ENCODE data around the gene LIMK2.
"Not testable (repeated sequence)": the region's sequence is repeated elsewhere in the genome, so short reads cannot be mapped to it uniquely, and the experiment has no call there.

LIMK2 gene

GRCh38 chr22:31300896-31301295, 88.8 kb downstream of the LIMK2 start:
- H3K27ac ChIP-seq (ENCODE audit: low read depth in 2 of 2, low read length in 2 of 2) = no peak overlapping the region
- H3K27me3 ChIP-seq (ENCODE audit: control insufficient read depth in 2 of 2, insufficient read depth in 2 of 2, low read length in 2 of 2) = no peaks in the 10 kb centered on the region
- H3K4me1 ChIP-seq (ENCODE audit: control insufficient read depth in 2 of 2, insufficient read depth in 2 of 2, low read length in 2 of 2) = peaks cover 7 to 18% of the 10 kb centered on the region in 2 donors
- H3K4me3 ChIP-seq (ENCODE audit: low read length in 2 of 2) = no peak overlapping the region
- no peak overlapping the region for H3K9ac ChIP-seq (ENCODE audit: low read depth in 1 of 2, low read length in 2 of 2)
- H3K36me3 ChIP-seq (ENCODE audit: control insufficient read depth in 2 of 2, insufficient read depth in 2 of 2, low read length in 2 of 2) = no peaks in the 10 kb centered on the region
- no peaks in the 10 kb centered on the region for H3K9me3 ChIP-seq (ENCODE audit: control insufficient read depth in 2 of 2, low read length in 2 of 2)

- Histone ChIP-seq H3K9ac (ENCODE audit: low read depth in 1 of 2, low read length in 2 of 2) (no peak overlapping the region), H3K36me3 (ENCODE audit: control insufficient read depth in 2 of 2, insufficient read depth in 2 of 2, low read length in 2 of 2) (no peaks in the 10 kb centered on the region), H3K4me3 (ENCODE audit: low read length in 2 of 2) (no peak overlapping the region), H3K27ac (ENCODE audit: low read depth in 2 of 2, low read length in 2 of 2) (no peak overlapping the region), H3K4me1 (ENCODE audit: control insufficient read depth in 2 of 2, insufficient read depth in 2 of 2, low read length in 2 of 2) (peaks cover 0 to 7% of the 10 kb centered on the region in 2 donors), H3K27me3 (ENCODE audit: control insufficient read depth in 2 of 2, insufficient read depth in 2 of 2, low read length in 2 of 2) (no peaks in the 10 kb centered on the region), H3K9me3 (ENCODE audit: control insufficient read depth in 2 of 2, low read length in 2 of 2) (no peaks in the 10 kb centered on the region)
These were observed 89.9 kb downstream of the LIMK2 start for GRCh38 chr22:31302006-31302405.

GRCh38 chr22:31302537-31302936, 90.4 kb downstream of the LIMK2 start:
- H3K27me3 ChIP-seq (ENCODE audit: control insufficient read depth in 2 of 2, insufficient read depth in 2 of 2, low read length in 2 of 2) = no peaks in the 10 kb centered on the region
- no peak overlapping the region for H3K27ac ChIP-seq (ENCODE audit: low read depth in 2 of 2, low read length in 2 of 2)
- H3K9ac ChIP-seq (ENCODE audit: low read depth in 1 of 2, low read length in 2 of 2) = no peak overlapping the region
- H3K4me1 ChIP-seq (ENCODE audit: control insufficient read depth in 2 of 2, insufficient read depth in 2 of 2, low read length in 2 of 2) = peaks cover 0 to 4% of the 10 kb centered on the region in 2 donors
- H3K9me3 ChIP-seq (ENCODE audit: control insufficient read depth in 2 of 2, low read length in 2 of 2) = no peaks in the 10 kb centered on the region
- H3K4me3 ChIP-seq (ENCODE audit: low read length in 2 of 2) = no peak overlapping the region
- no peaks in the 10 kb centered on the region for H3K36me3 ChIP-seq (ENCODE audit: control insufficient read depth in 2 of 2, insufficient read depth in 2 of 2, low read length in 2 of 2)

GRCh38 chr22:31305194-31305593, 93.1 kb downstream of the LIMK2 start:
- Histone ChIP-seq H3K9me3 (ENCODE audit: control insufficient read depth in 2 of 2, low read length in 2 of 2) (no peaks in the 10 kb centered on the region), H3K36me3 (ENCODE audit: control insufficient read depth in 2 of 2, insufficient read depth in 2 of 2, low read length in 2 of 2) (no peaks in the 10 kb centered on the region), H3K27ac (ENCODE audit: low read depth in 2 of 2, low read length in 2 of 2) (no peak overlapping the region), H3K4me1 (ENCODE audit: control insufficient read depth in 2 of 2, insufficient read depth in 2 of 2, low read length in 2 of 2) (peaks cover 0 to 4% of the 10 kb centered on the region in 2 donors), H3K9ac (ENCODE audit: low read depth in 1 of 2, low read length in 2 of 2) (no peak overlapping the region), H3K27me3 (ENCODE audit: control insufficient read depth in 2 of 2, insufficient read depth in 2 of 2, low read length in 2 of 2) (no peaks in the 10 kb centered on the region), H3K4me3 (ENCODE audit: low read length in 2 of 2) (no peak overlapping the region)

GRCh38 chr22:31308181-31308580, 96.1 kb downstream of the LIMK2 start:
- H3K27me3 ChIP-seq (ENCODE audit: control insufficient read depth in 2 of 2, insufficient read depth in 2 of 2, low read length in 2 of 2) = no peaks in the 10 kb centered on the region
- no peaks in the 10 kb centered on the region for H3K9me3 ChIP-seq (ENCODE audit: control insufficient read depth in 2 of 2, low read length in 2 of 2)
- H3K36me3 ChIP-seq (ENCODE audit: control insufficient read depth in 2 of 2, insufficient read depth in 2 of 2, low read length in 2 of 2) = no peaks in the 10 kb centered on the region
- H3K27ac ChIP-seq (ENCODE audit: low read depth in 2 of 2, low read length in 2 of 2) = no peak overlapping the region
- H3K4me1 ChIP-seq (ENCODE audit: control insufficient read depth in 2 of 2, insufficient read depth in 2 of 2, low read length in 2 of 2) = no peaks in the 10 kb centered on the region
- no peak overlapping the region for H3K9ac ChIP-seq (ENCODE audit: low read depth in 1 of 2, low read length in 2 of 2)
- H3K4me3 ChIP-seq (ENCODE audit: low read length in 2 of 2) = no peak overlapping the region

GRCh38 chr22:31313366-31314147, 101.5 kb downstream of the LIMK2 start:
- H3K27me3 ChIP-seq (ENCODE audit: control insufficient read depth in 2 of 2, insufficient read depth in 2 of 2, low read length in 2 of 2) = no peaks in the 10 kb centered on the region
- peaks cover 5 to 6% of the 10 kb centered on the region in 2 donors for H3K4me1 ChIP-seq (ENCODE audit: control insufficient read depth in 2 of 2, insufficient read depth in 2 of 2, low read length in 2 of 2)
- H3K36me3 ChIP-seq (ENCODE audit: control insufficient read depth in 2 of 2, insufficient read depth in 2 of 2, low read length in 2 of 2) = no peaks in the 10 kb centered on the region
- no peaks in the 10 kb centered on the region for H3K9me3 ChIP-seq (ENCODE audit: control insufficient read depth in 2 of 2, low read length in 2 of 2)
- H3K27ac ChIP-seq (ENCODE audit: low read depth in 2 of 2, low read length in 2 of 2) = peak overlapping the region; percentile 55 to 59
- no peak overlapping the region for H3K4me3 ChIP-seq (ENCODE audit: low read length in 2 of 2)
- H3K9ac ChIP-seq (ENCODE audit: low read depth in 1 of 2, low read length in 2 of 2) = peak overlapping the region in 1 of 2 donors; percentile 1

GRCh38 chr22:31314220-31314619, 102.1 kb downstream of the LIMK2 start:
- H3K4me1 ChIP-seq (ENCODE audit: control insufficient read depth in 2 of 2, insufficient read depth in 2 of 2, low read length in 2 of 2); H3K9me3 ChIP-seq (ENCODE audit: control insufficient read depth in 2 of 2, low read length in 2 of 2); H3K27ac ChIP-seq (ENCODE audit: low read depth in 2 of 2, low read length in 2 of 2); H3K9ac ChIP-seq (ENCODE audit: low read depth in 1 of 2, low read length in 2 of 2); H3K27me3 ChIP-seq (ENCODE audit: control insufficient read depth in 2 of 2, insufficient read depth in 2 of 2, low read length in 2 of 2); H3K36me3 ChIP-seq (ENCODE audit: control insufficient read depth in 2 of 2, insufficient read depth in 2 of 2, low read length in 2 of 2); H3K4me3 ChIP-seq (ENCODE audit: low read length in 2 of 2): not testable (repeated sequence)

- Histone ChIP-seq H3K4me3 (ENCODE audit: low read length in 2 of 2) (no peak overlapping the region), H3K27ac (ENCODE audit: low read depth in 2 of 2, low read length in 2 of 2) (no peak overlapping the region), H3K9me3 (ENCODE audit: control insufficient read depth in 2 of 2, low read length in 2 of 2) (no peaks in the 10 kb centered on the region), H3K27me3 (ENCODE audit: control insufficient read depth in 2 of 2, insufficient read depth in 2 of 2, low read length in 2 of 2) (no peaks in the 10 kb centered on the region), H3K9ac (ENCODE audit: low read depth in 1 of 2, low read length in 2 of 2) (no peak overlapping the region), H3K4me1 (ENCODE audit: control insufficient read depth in 2 of 2, insufficient read depth in 2 of 2, low read length in 2 of 2) (no peaks in the 10 kb centered on the region), H3K36me3 (ENCODE audit: control insufficient read depth in 2 of 2, insufficient read depth in 2 of 2, low read length in 2 of 2) (peaks cover 10 to 12% of the 10 kb centered on the region in 2 donors)
These were observed 109.3 kb downstream of the LIMK2 start for GRCh38 chr22:31321421-31321820.

GRCh38 chr22:31323578-31324550, 111.8 kb downstream of the LIMK2 start:
- Histone ChIP-seq H3K4me3 (ENCODE audit: low read length in 2 of 2) (no peak overlapping the region), H3K27me3 (ENCODE audit: control insufficient read depth in 2 of 2, insufficient read depth in 2 of 2, low read length in 2 of 2) (no peaks in the 10 kb centered on the region), H3K9ac (ENCODE audit: low read depth in 1 of 2, low read length in 2 of 2) (no peak overlapping the region), H3K27ac (ENCODE audit: low read depth in 2 of 2, low read length in 2 of 2) (no peak overlapping the region), H3K36me3 (ENCODE audit: control insufficient read depth in 2 of 2, insufficient read depth in 2 of 2, low read length in 2 of 2) (peaks cover 18 to 35% of the 10 kb centered on the region in 2 donors), H3K4me1 (ENCODE audit: control insufficient read depth in 2 of 2, insufficient read depth in 2 of 2, low read length in 2 of 2) (no peaks in the 10 kb centered on the region), H3K9me3 (ENCODE audit: control insufficient read depth in 2 of 2, low read length in 2 of 2) (no peaks in the 10 kb centered on the region)

- Histone ChIP-seq H3K36me3 (ENCODE audit: control insufficient read depth in 2 of 2, insufficient read depth in 2 of 2, low read length in 2 of 2) (peaks cover 25 to 57% of the 10 kb centered on the region in 2 donors), H3K27me3 (ENCODE audit: control insufficient read depth in 2 of 2, insufficient read depth in 2 of 2, low read length in 2 of 2) (no peaks in the 10 kb centered on the region), H3K27ac (ENCODE audit: low read depth in 2 of 2, low read length in 2 of 2) (no peak overlapping the region), H3K4me1 (ENCODE audit: control insufficient read depth in 2 of 2, insufficient read depth in 2 of 2, low read length in 2 of 2) (no peaks in the 10 kb centered on the region), H3K9ac (ENCODE audit: low read depth in 1 of 2, low read length in 2 of 2) (no peak overlapping the region), H3K9me3 (ENCODE audit: control insufficient read depth in 2 of 2, low read length in 2 of 2) (no peaks in the 10 kb centered on the region), H3K4me3 (ENCODE audit: low read length in 2 of 2) (no peak overlapping the region)
These were observed 114.8 kb downstream of the LIMK2 start for GRCh38 chr22:31326877-31327276.

Measured in mucosa of rectum (tissue), 2 donors.